Spleen (tissue), 11 donors: ENCODE data around the gene OR1N1. TPM values are rescaled to one million over a fixed set of nuclear protein-coding genes. Genes with fewer than 3 reads are reported as not detected.
"Not testable (repeated sequence)": the region's sequence is repeated elsewhere in the genome, so short reads cannot be mapped to it uniquely, and the experiment has no call there.

Experiments used
- DNase-seq: peaks from one replicate; pipeline ENCODE4 v3.0.0-alpha.2; 2020
- H3K27ac ChIP-seq, 8 donors: fragments of 200-600 bp; sonication (generic) in 7 of 8; 1 replicate in 4 of 8; 2 replicates in 4 of 8; pipeline versions ENCODE4 v1.5.0 to v1.8.0; 2016 to 2021; ENCODE audit warnings: inconsistent platforms in 4 of 8, mild to moderate bottlenecking in 4 of 8, moderate library complexity in 1 of 8
- H3K27me3 ChIP-seq, 7 donors: fragments of 200-600 bp; sonication (generic) in 6 of 7; replicated peaks in 1 of 7; 1 replicate in 4 of 7; 2 replicates in 3 of 7; pipeline versions ENCODE4 v1.5.0 to v1.8.0; 2016 to 2021; ENCODE audit warnings: inconsistent platforms in 3 of 7, mild to moderate bottlenecking in 1 of 7
- H3K36me3 ChIP-seq, 6 donors: fragments of 200-600 bp; sonication (generic) in 5 of 6; 1 replicate in 4 of 6; 2 replicates in 2 of 6; pipeline versions ENCODE4 v1.5.0 to v1.8.0; 2016 to 2021; ENCODE audit warnings: inconsistent platforms in 2 of 6
- H3K4me1 ChIP-seq, 6 donors: fragments of 200-600 bp; sonication (generic) in 5 of 6; 1 replicate in 3 of 6; 2 replicates in 3 of 6; pipeline versions ENCODE4 v1.5.0 to v1.8.0; 2016 to 2021; ENCODE audit warnings: inconsistent platforms in 3 of 6
- H3K4me3 ChIP-seq, 8 donors: fragments of 200-600 bp; sonication (generic) in 7 of 8; 1 replicate in 4 of 8; 2 replicates in 4 of 8; pipeline versions ENCODE4 v1.5.0 to v1.8.0; 2016 to 2021; ENCODE audit warnings: inconsistent platforms in 4 of 8, mild to moderate bottlenecking in 4 of 8, moderate library complexity in 2 of 8
- H3K9me3 ChIP-seq, 8 donors: fragments of 200-600 bp; sonication (generic) in 7 of 8; 1 replicate in 4 of 8; 2 replicates in 4 of 8; pipeline versions ENCODE4 v1.5.0 to v1.8.0; 2016 to 2021; ENCODE audit warnings: inconsistent platforms in 4 of 8
- POLR2A ChIP-seq, 3 donors: fragments of 450-650 bp; IDR thresholded peaks; one replicate each; pipeline ENCODE4 v1.5.1; 2017; ENCODE audit warnings: antibody characterized with exemption in 3 of 3, mild to moderate bottlenecking in 1 of 3
- POLR2AphosphoS5 ChIP-seq, 3 donors: sonication (generic); formaldehyde crosslinking; IDR thresholded peaks; one replicate each; pipeline ENCODE4 v1.5.1; 2017; ENCODE audit warnings: antibody characterized with exemption in 3 of 3
- WGBS, 5 donors: extraction: QIAGEN DNeasy Blood & Tissue Kit in 3 of 5; methylation state at CpG; one replicate each; pipeline versions ENCODE4 v1.1.5 to v1.1.7; 2013 to 2018; 5-methylcytosine and 5-hydroxymethylcytosine counted together
- intact Hi-C: fragments of 100-400 bp; cut with DNase I; formaldehyde crosslinking; loops from one replicate; pipeline ENCODE4 v1.15.0; 2023; ENCODE audit warnings: low total_unique reads
- polyA plus RNA-seq, 3 donors: library from polyadenylated mRNA; stranded (reverse); fragments of 200-250 nt; gene quantifications; one replicate each; pipeline ENCODE4 v1.2.1, GENCODE V29; 2013
- total RNA-seq, 7 donors: library from RNA; depleted of rRNA in 3 of 7; stranded (reverse); fragments of >200 nt in 3 of 7; fragmentation: NEBNext Ultra II Directional in 4 of 7; extraction: Animal tissue kit (Norgen Biotek cat#: 25700) in 4 of 7; gene quantifications; one replicate each; pipeline versions ENCODE4 v1.1.0 to v1.2.1, GENCODE V29; 2016 to 2021
- TF ChIP-seq, protein P1 (sequence below), 11 experiments: fragments of 200-600 bp in 7 of 11; fragments of 450-650 bp in 4 of 11; sonication (generic) in 4 of 11; IDR thresholded peaks in 8 of 11; conservative IDR thresholded peaks in 3 of 11; 1 replicate in 7 of 11; 2 replicates in 4 of 11; pipeline versions ENCODE4 v1.4.0 to v1.8.0; 2016 to 2021; ENCODE audit warnings: antibody characterized with exemption in 11 of 11, inconsistent platforms in 4 of 11, mild to moderate bottlenecking in 1 of 11
- donor health status: healthy with polysubstance abuse.
- donor health status: DM: no; HTN: no; CAD: no; lungs with moderate emphysema.
- donor health status: DM: no; HTN: no; CAD: no.
- donor health status: Bipolar disorder and iron deficiency.
- donor health status: healthy.
- donor health status: DM: no; HTN: no; CAD: no.
- donor health status: DM: yes; HTN: yes; CAD: no.

Gene OR1N1
- total and polyA plus RNA-seq, 10 donors: not detected

- Histone ChIP-seq H3K9me3 (peaks cover 0 to 8% (median 0%) of the 10 kb centered on the region in 8 donors), H3K4me1 (no peaks in the 10 kb centered on the region), H3K27ac (no peak overlapping the region), H3K36me3 (no peaks in the 10 kb centered on the region), H3K4me3 (no peak overlapping the region), H3K27me3 (no peaks in the 10 kb centered on the region)
- intact Hi-C loops: no loop called here
- TF ChIP-seq POLR2AphosphoS5 (IDR thresholded peaks at IDR 0.05): no peak
- no peak for TF ChIP-seq POLR2A (IDR thresholded peaks at IDR 0.05)
- TF ChIP-seq, protein P1, sequence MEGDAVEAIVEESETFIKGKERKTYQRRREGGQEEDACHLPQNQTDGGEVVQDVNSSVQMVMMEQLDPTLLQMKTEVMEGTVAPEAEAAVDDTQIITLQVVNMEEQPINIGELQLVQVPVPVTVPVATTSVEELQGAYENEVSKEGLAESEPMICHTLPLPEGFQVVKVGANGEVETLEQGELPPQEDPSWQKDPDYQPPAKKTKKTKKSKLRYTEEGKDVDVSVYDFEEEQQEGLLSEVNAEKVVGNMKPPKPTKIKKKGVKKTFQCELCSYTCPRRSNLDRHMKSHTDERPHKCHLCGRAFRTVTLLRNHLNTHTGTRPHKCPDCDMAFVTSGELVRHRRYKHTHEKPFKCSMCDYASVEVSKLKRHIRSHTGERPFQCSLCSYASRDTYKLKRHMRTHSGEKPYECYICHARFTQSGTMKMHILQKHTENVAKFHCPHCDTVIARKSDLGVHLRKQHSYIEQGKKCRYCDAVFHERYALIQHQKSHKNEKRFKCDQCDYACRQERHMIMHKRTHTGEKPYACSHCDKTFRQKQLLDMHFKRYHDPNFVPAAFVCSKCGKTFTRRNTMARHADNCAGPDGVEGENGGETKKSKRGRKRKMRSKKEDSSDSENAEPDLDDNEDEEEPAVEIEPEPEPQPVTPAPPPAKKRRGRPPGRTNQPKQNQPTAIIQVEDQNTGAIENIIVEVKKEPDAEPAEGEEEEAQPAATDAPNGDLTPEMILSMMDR (IDR thresholded peaks at IDR 0.05 in 8 of 11, conservative IDR thresholded peaks at IDR 0.05 in 3 of 11): no peak
- DNase-seq: no peak
- 53 to 79% (median 77%) methylated on average over 2 of the region's 2 CpGs for WGBS, 5 donors
These were observed 11.7 kb upstream of the OR1N1 start for GRCh38 chr9:122538757-122539156.

DNA sequence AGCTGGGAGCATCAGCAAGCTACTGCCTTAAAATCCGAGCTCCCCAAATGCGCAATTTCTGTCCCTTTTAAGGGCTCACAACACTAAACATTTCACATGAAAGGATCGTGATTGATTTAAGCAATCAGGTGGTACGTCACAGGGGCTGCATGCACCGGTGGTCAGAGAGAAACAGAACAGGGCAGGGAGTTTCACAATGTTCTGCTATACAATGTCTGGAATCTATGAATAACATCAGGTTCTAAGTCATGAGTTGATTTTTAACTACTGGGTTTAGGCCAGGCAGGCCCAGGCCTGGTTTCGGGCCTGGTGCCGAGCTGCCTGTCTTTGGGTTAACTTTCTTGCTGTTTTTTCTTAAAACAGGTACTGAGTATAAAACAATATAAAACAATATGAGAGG, 10.0 kb upstream of the OR1N1 start:
- H3K4me1 ChIP-seq, H3K4me3 ChIP-seq, H3K9me3 ChIP-seq, intact Hi-C loops, H3K27ac ChIP-seq, H3K36me3 ChIP-seq, DNase-seq, H3K27me3 ChIP-seq: not testable (repeated sequence)
- 68 to 85% (median 72%) methylated on average over 7 of the region's 7 CpGs for WGBS, 5 donors

DNA sequence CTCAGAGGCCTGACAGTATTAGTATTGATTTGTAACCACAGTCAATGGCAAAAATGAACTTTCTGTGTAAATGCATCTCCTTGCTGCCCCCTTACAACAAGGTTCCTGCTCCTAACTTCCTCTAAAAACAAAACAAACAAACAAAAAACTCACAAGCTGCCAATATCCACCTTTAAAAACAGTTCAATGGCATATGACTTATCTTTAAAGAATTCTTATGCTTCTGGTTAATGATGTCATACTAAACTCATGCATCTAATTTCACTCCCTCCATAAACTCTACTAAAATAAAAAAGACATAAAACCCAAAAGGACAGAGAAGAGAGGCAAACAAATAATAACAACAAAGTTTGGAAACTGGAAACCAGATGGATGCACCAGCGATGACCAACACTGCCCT, 9.0 kb upstream of the OR1N1 start:
- intact Hi-C loops: no loop called here
- Histone ChIP-seq H3K36me3 (no peaks in the 10 kb centered on the region), H3K27ac (no peak overlapping the region), H3K4me3 (no peak overlapping the region), H3K27me3 (no peaks in the 10 kb centered on the region), H3K4me1 (no peaks in the 10 kb centered on the region), H3K9me3 (peaks cover 0 to 8% (median 0%) of the 10 kb centered on the region in 8 donors)
- TF ChIP-seq, protein P1 (IDR thresholded peaks at IDR 0.05 in 8 of 11, conservative IDR thresholded peaks at IDR 0.05 in 3 of 11): no peak
- TF ChIP-seq POLR2A (IDR thresholded peaks at IDR 0.05): no peak
- no peak for TF ChIP-seq POLR2AphosphoS5 (IDR thresholded peaks at IDR 0.05)
- WGBS, 5 donors: 90 to 97% (median 92%) methylated on average over 1 of the region's 1 CpG
- DNase-seq: no peak

DNA sequence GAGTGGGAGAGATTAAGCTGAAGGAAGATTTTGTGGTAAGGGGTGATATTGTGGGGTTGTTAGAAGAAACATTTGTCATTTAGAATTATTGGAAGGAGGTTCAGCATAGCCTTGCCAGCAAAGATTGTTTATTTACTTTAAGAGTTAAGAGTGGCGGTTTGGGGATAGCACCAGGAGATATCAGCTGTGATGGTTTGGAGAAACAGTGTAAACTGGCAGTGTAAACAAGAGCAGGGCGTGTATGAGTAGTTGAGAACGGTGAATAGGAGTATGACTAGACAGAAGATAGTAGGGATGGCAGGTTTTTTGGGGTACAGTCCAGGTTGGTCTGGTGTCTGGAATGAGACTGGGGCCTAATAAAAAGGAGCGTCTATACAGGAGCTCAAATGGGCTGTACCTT, 4.1 kb upstream of the OR1N1 start:
- H3K4me3 ChIP-seq, H3K9me3 ChIP-seq, H3K27me3 ChIP-seq, intact Hi-C loops, H3K4me1 ChIP-seq, DNase-seq, H3K36me3 ChIP-seq, H3K27ac ChIP-seq: not testable (repeated sequence)
- 76 to 86% (median 79%) methylated on average over 4 of the region's 4 CpGs for WGBS, 5 donors

GRCh38 chr9:122526602-122527001, 491 bp downstream of the OR1N1 start:
- Histone ChIP-seq H3K9me3 (no peaks in the 10 kb centered on the region), H3K4me3 (no peak overlapping the region), H3K27me3 (peaks cover 0 to 6% (median 0%) of the 10 kb centered on the region in 7 donors), H3K4me1 (no peaks in the 10 kb centered on the region), H3K36me3 (no peaks in the 10 kb centered on the region), H3K27ac (no peak overlapping the region)
- no peak for DNase-seq
- no peak for TF ChIP-seq POLR2A (IDR thresholded peaks at IDR 0.05)
- 81 to 88% (median 85%) methylated on average over 10 of the region's 10 CpGs for WGBS, 5 donors
- intact Hi-C loops: no loop called here

DNA sequence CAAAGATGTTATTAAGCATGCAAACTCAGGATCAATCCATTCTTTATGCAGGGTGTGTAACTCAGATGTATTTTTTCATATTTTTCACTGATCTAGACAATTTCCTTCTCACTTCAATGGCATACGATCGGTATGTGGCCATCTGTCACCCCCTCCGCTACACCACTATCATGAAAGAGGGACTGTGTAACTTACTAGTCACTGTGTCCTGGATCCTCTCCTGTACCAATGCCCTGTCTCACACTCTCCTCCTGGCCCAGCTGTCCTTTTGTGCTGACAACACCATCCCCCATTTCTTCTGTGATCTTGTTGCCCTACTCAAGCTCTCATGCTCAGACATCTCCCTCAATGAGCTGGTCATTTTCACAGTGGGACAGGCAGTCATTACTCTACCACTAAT, 7.7 kb downstream of the OR1N1 start:
- H3K27me3 ChIP-seq: peaks cover 0 to 9% (median 0%) of the 10 kb centered on the region in 7 donors
- no peak for DNase-seq
- H3K4me1 ChIP-seq: no peaks in the 10 kb centered on the region
- intact Hi-C loops: no loop called here
- 86 to 92% (median 91%) methylated on average over 3 of the region's 3 CpGs for WGBS, 5 donors
- H3K4me3 ChIP-seq: no peak overlapping the region
- H3K9me3 ChIP-seq: no peaks in the 10 kb centered on the region
- H3K27ac ChIP-seq: no peak overlapping the region
- TF ChIP-seq POLR2A (IDR thresholded peaks at IDR 0.05): no peak
- TF ChIP-seq, protein P1 (IDR thresholded peaks at IDR 0.05 in 8 of 11, conservative IDR thresholded peaks at IDR 0.05 in 3 of 11): no peak
- no peak for TF ChIP-seq POLR2AphosphoS5 (IDR thresholded peaks at IDR 0.05)
- no peaks in the 10 kb centered on the region for H3K36me3 ChIP-seq
